Esophagus squamous epithelium (tissue), 5 donors: Measurements from ENCODE around the gene RNF157. TPM values are rescaled to one million over a fixed set of nuclear protein-coding genes. Genes with fewer than 3 reads are reported as not detected.

Experiments
- DNase-seq: peaks from one replicate; lab custom pipeline; 2025; lab: John Stamatoyannopoulos, UW
- H3K27ac ChIP-seq, 4 donors: fragments of 200-600 bp; sonication (generic); one replicate each; pipeline ENCODE4 v1.5.1; 2016 to 2019; ENCODE audit warnings: mild to moderate bottlenecking in 1 of 4
- H3K27me3 ChIP-seq, 4 donors: fragments of 200-600 bp; sonication (generic); 1 replicate in 3 of 4; 2 replicates in 1 of 4; pipeline versions ENCODE4 v1.5.1 to v1.6.0; 2017 to 2021; ENCODE audit warnings: antibody characterized with exemption in 1 of 4
- H3K36me3 ChIP-seq, 3 donors: fragments of 200-600 bp; sonication (generic); one replicate each; pipeline ENCODE4 v1.5.1; 2016 to 2019
- H3K4me1 ChIP-seq, 3 donors: fragments of 200-600 bp; sonication (generic); one replicate each; pipeline ENCODE4 v1.5.1; 2017 to 2019
- H3K4me3 ChIP-seq, 4 donors: fragments of 200-600 bp; sonication (generic); 1 replicate in 3 of 4; 2 replicates in 1 of 4; pipeline ENCODE4 v1.5.1; 2016 to 2019; ENCODE audit warnings: mild to moderate bottlenecking in 2 of 4, moderate library complexity in 1 of 4
- H3K9me3 ChIP-seq, 3 donors: fragments of 200-600 bp; sonication (generic); one replicate each; pipeline ENCODE4 v1.5.1; 2016 to 2019
- CTCF ChIP-seq, 6 experiments: fragments of 450-650 bp in 4 of 6; fragments of 200-600 bp in 2 of 6; sonication (generic) in 2 of 6; IDR thresholded peaks; one replicate each; pipeline ENCODE4 v1.5.1; 2016 to 2019; ENCODE audit warnings: antibody characterized with exemption in 6 of 6, mild to moderate bottlenecking in 4 of 6, moderate library complexity in 4 of 6
- POLR2A ChIP-seq, 4 donors: fragments of 450-650 bp; IDR thresholded peaks; one replicate each; pipeline ENCODE4 v1.6.1; 2017; ENCODE audit warnings: antibody characterized with exemption in 4 of 4, mild to moderate bottlenecking in 4 of 4, moderate library complexity in 3 of 4
- WGBS, 2 donors: methylation state at CpG; one replicate each; pipeline ENCODE4 v1.1.5; 2018; 5-methylcytosine and 5-hydroxymethylcytosine counted together
- intact Hi-C: fragments of 100-400 bp; cut with DNase I; formaldehyde crosslinking; loops from one replicate; pipeline ENCODE4 v1.15.0; 2022
- total RNA-seq, 4 donors: library from RNA; depleted of rRNA; stranded (reverse); fragments of >200 nt; gene quantifications; one replicate each; pipeline ENCODE4 v1.1.0, GENCODE V29; 2016
- donor health status: DM: yes; HTN: yes; CAD: no.

RNF157 gene
- total RNA-seq, 4 donors from 2014 or later: 0.11 to 3.4 (median 0.26) TPM

GRCh38 chr17:76251478-76252039 lies 11.3 kb upstream of the RNF157 start:
- no peak for DNase-seq
- no peaks in the 10 kb centered on the region for H3K9me3 ChIP-seq
- no peak overlapping the region for H3K4me3 ChIP-seq
- 84 to 85% methylated on average over 6 to 7 of the region's 8 CpGs for WGBS, 2 donors
- intact Hi-C loops: no loop called here
- H3K4me1 ChIP-seq: peaks cover 7 to 32% (median 16%) of the 10 kb centered on the region in 3 donors
- H3K27ac ChIP-seq: peak overlapping the region; percentile 44 to 84 (median 73)
- TF ChIP-seq CTCF (IDR thresholded peaks at IDR 0.05): no peak
- TF ChIP-seq POLR2A (IDR thresholded peaks at IDR 0.05): no peak
- no peaks in the 10 kb centered on the region for H3K36me3 ChIP-seq
- H3K27me3 ChIP-seq: peaks cover 0 to 7% (median 0%) of the 10 kb centered on the region in 4 donors

- WGBS, 2 donors: 89 to 90% methylated on average over 6 of the region's 6 CpGs
- H3K4me1 ChIP-seq: peaks cover 7 to 34% (median 16%) of the 10 kb centered on the region in 3 donors
These were observed 9.8 kb upstream of the RNF157 start for GRCh38 chr17:76250141-76250540.

GRCh38 chr17:76248013-76248782 lies 7.9 kb upstream of the RNF157 start:
- no peak overlapping the region for H3K4me3 ChIP-seq
- intact Hi-C loops: no loop called here
- DNase-seq: no peak
- no peaks in the 10 kb centered on the region for H3K36me3 ChIP-seq
- H3K9me3 ChIP-seq: no peaks in the 10 kb centered on the region
- TF ChIP-seq POLR2A (IDR thresholded peaks at IDR 0.05) (no peak), CTCF (IDR thresholded peaks at IDR 0.05) (peak in 1 of 6 experiments; percentile 25)
- no peak overlapping the region for H3K27ac ChIP-seq
- H3K4me1 ChIP-seq: peaks cover 5 to 31% (median 14%) of the 10 kb centered on the region in 3 donors
- 64 to 68% methylated on average over 11 of the region's 11 CpGs for WGBS, 2 donors
- H3K27me3 ChIP-seq: peaks cover 0 to 26% (median 0%) of the 10 kb centered on the region in 4 donors

More at GRCh38 chr17:76250141-76250540, 9.8 kb upstream of the RNF157 start:
- Histone ChIP-seq H3K9me3 (no peaks in the 10 kb centered on the region), H3K36me3 (no peaks in the 10 kb centered on the region), H3K27ac (no peak overlapping the region), H3K27me3 (peaks cover 0 to 14% (median 0%) of the 10 kb centered on the region in 4 donors), H3K4me3 (no peak overlapping the region)
- intact Hi-C loops: no loop called here
- no peak for DNase-seq
- no peak for TF ChIP-seq CTCF (IDR thresholded peaks at IDR 0.05)
- no peak for TF ChIP-seq POLR2A (IDR thresholded peaks at IDR 0.05)

GRCh38 chr17:76247304-76247703 lies 7.0 kb upstream of the RNF157 start:
- Histone ChIP-seq H3K9me3 (no peaks in the 10 kb centered on the region), H3K36me3 (no peaks in the 10 kb centered on the region), H3K27ac (no peak overlapping the region), H3K4me1 (peaks cover 0 to 22% (median 7%) of the 10 kb centered on the region in 3 donors), H3K27me3 (peaks cover 0 to 35% (median 0%) of the 10 kb centered on the region in 4 donors), H3K4me3 (no peak overlapping the region)
- DNase-seq: no peak
- no peak for TF ChIP-seq CTCF (IDR thresholded peaks at IDR 0.05)
- TF ChIP-seq POLR2A (IDR thresholded peaks at IDR 0.05): no peak
- intact Hi-C loops: no loop called here
- WGBS, 2 donors: 85 to 90% methylated on average over 8 of the region's 8 CpGs
